Fibroblast of skin of scalp (primary cell): ENCODE results near the gene CFAP65. TPM values are rescaled to one million over a fixed set of nuclear protein-coding genes. Genes with fewer than 3 reads are reported as not detected.

Experiments
- DNase-seq: peaks from one replicate; pipeline ENCODE4 v3.0.0-alpha.2; 2013
- polyA plus RNA-seq, 2 experiments: library from polyadenylated mRNA; unstranded; fragments of 120-200 nt; gene quantifications; one replicate each; pipeline ENCODE4 v1.2.1, GENCODE V29; 2013; ENCODE audit not compliant: insufficient read length in 2 of 2

The CFAP65 gene
- polyA plus RNA-seq (2013, experiment 1 of 2; ENCODE audit: insufficient read length), result not detected
- polyA plus RNA-seq (2013, experiment 2 of 2; ENCODE audit: insufficient read length), result not detected

DNA sequence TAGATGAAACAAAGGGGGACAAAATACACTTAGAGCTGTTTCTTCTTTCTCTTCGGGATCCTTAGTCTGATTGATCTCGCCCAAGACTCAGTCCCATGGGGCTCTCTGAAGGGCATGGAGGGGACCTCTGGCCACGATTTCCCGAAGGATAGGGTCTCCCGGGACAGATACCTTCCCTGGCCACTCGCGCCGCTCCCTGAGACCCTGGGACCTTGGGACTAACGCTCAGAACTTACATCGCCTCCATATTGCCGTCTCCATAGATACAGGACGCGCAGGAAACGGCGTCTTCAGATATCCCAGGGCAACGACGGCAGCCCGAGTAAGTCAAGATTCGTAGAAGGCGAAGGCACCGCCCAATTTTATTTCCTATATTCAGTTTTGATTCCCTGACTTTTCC, at the start of gene CFAP65:
TSS of gene CFAP65 (minus strand) at position 265 of the 400 bp plus-strand sequence. CDS start 2,468 bp downstream, outside the sequence.
- DNase-seq, result peak; percentile 51

- no peak for DNase-seq
Observed at GRCh38 chr2:219090436-219091299, 49.4 kb upstream of the CFAP65 start.

DNA sequence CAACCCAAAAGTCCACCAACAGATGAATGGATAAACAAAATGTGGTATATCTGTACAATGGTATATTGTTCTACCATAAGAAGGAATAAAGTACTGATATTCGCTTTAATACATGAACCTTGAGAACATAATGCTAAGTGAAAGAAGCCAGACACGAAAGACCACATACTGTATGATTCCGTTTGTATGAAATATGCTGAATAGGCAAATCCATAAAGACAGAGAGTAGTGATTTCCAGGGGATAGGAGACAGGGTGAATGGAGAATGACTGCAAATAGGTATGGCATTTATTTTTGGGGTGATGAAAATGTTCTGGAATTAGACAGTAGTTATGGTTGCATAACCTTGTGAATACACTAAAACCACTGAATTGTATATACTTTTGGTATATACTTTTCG, 48.0 kb upstream of the CFAP65 start:
- no peak for DNase-seq

DNA sequence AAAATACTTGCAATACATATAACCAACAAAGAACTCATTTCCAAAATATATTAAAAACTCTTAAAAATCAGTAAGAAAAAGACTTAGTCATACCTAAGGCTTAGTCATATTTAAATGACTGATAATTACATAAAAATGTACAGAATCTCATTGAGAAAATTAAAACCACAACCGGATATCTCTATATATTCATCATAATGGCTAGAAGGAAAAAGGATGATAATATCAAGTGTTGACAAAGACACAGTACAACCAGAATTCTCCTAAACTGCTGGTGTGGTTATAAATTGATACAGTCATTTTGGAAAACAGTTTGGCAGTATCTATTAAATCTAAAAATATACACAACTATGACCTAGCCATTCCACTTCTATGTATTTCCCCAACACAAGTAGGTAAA, 46.5 kb upstream of the CFAP65 start:
- DNase-seq, result no peak

GRCh38 chr2:219087361-219087760, 46.0 kb upstream of the CFAP65 start:
- no peak for DNase-seq

DNA sequence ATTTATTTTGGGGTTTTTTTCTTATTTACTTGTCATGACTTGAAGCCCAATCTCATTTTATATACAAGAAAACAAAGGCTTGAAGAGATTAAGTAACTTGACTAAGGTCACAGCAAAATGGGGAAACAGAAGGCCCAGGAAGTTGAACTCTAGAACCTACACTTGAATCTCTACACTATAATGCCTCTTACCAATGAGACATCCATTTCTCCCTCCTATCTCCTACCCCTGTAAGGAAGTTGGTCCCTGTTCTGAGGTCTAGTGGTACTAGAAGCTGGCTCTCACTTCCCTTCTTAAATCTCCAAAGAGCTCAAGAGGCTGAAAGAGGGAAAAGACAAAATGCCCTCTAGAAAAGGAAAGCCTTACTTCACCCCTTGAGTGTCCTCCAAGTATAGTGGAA, 44.9 kb upstream of the CFAP65 start:
- DNase-seq, result no peak

DNA sequence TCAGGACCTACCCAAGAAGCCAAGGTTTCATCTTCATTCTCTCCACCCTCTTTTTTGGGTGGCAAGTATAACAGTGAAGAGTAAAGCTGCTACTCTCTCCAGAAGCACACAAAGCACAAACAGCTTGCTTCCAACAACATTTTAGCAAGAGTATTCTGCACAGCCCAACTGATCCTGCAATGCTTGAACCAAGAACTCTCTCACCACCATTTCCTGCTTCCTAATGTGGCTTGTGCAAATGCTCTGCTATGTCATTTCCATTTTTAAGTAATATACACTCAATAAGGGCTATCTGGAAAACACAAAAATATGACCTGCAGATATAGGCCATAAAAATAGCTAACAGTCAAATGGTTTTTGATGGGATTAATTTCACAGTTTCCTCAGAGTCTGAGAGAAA, 43.5 kb upstream of the CFAP65 start:
- DNase-seq, result no peak

DNA sequence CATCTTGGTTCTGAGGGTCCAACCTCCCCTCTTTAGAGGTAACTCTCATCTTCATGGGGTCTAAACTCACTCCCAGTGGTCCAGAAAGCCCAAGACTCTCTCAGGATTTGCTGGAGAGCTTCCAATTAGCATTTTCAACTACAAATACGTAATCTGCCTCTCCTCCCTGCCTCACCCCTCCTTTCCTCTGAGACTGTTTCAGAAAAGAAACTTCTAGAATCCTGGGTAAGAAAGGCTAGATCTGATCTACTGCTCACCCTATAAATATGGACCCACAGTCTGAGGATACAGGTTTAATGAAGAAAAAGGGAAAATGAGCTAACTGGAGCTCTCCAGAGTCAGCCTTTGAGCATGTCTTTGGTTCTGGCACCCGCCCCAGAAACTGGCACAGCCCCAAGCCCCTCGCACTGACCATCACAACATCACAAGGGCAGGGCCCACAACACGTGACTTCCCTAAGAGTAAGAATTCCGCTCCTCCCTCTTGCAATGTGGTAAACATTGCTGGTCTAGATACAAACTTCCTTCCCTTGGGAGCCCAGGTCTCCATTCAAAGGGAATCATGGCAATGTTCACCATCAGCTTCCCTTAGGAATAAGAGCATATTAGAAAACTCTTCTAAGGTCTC, 41.1 kb upstream of the CFAP65 start:
- DNase-seq, result no peak

- no peak for DNase-seq
Observed at GRCh38 chr2:219081701-219082331, 40.5 kb upstream of the CFAP65 start.

- DNase-seq, result no peak
Observed at GRCh38 chr2:219081096-219081495, 39.8 kb upstream of the CFAP65 start.

DNA sequence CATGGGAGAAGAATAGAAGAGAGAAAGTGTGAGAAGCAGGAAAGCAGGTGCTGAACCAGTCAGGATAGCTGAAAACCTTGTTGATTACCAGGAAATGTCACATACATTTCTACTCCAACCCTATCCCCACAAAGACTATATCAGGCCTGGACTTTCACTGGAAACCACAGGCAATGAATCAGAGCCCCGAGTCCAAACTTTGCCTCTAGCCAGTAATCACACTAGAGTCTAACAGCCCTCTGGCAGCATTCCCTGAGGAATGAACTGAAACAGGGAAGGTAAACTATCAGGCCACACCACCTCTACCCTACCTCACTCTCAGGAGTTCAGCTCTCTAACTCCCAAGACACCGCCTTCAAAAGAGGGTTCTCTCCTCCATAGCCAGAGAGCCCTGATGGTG, 38.1 kb upstream of the CFAP65 start:
- DNase-seq, result no peak

- no peak for DNase-seq
Observed at GRCh38 chr2:219078951-219079350, 37.6 kb upstream of the CFAP65 start.

- no peak for DNase-seq
Observed at GRCh38 chr2:219078126-219078525, 36.8 kb upstream of the CFAP65 start.

GRCh38 chr2:219076253-219076652, 34.9 kb upstream of the CFAP65 start:
- no peak for DNase-seq

- peak; percentile 52 for DNase-seq
Observed at GRCh38 chr2:219073413-219074129, 32.3 kb upstream of the CFAP65 start.

GRCh38 chr2:219072741-219073250, 31.5 kb upstream of the CFAP65 start:
- DNase-seq, result no peak

- DNase-seq, result no peak
Observed at GRCh38 chr2:219071131-219071816, 30.0 kb upstream of the CFAP65 start.

DNA sequence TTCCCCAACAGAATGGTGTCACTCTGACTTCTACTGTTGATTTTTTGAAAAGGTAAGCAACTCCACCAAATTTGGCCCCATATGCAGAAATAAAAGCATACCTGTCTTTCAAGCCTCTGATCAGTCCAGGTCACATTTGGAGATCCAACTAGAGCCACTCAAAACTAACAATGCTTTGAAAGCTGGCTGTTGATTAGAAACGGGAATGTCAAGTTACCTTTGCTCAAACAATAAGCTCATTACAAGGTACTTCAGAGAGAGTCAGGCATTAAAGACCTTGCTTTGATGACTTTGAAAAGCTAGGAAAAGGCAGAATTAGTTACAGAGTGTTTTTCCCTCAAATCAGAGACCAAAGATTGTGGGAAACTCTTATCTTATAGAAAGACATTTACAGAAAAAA, 24.2 kb upstream of the CFAP65 start:
- DNase-seq, result no peak

- no peak for DNase-seq
Observed at GRCh38 chr2:219062081-219062480, 20.8 kb upstream of the CFAP65 start.

DNA sequence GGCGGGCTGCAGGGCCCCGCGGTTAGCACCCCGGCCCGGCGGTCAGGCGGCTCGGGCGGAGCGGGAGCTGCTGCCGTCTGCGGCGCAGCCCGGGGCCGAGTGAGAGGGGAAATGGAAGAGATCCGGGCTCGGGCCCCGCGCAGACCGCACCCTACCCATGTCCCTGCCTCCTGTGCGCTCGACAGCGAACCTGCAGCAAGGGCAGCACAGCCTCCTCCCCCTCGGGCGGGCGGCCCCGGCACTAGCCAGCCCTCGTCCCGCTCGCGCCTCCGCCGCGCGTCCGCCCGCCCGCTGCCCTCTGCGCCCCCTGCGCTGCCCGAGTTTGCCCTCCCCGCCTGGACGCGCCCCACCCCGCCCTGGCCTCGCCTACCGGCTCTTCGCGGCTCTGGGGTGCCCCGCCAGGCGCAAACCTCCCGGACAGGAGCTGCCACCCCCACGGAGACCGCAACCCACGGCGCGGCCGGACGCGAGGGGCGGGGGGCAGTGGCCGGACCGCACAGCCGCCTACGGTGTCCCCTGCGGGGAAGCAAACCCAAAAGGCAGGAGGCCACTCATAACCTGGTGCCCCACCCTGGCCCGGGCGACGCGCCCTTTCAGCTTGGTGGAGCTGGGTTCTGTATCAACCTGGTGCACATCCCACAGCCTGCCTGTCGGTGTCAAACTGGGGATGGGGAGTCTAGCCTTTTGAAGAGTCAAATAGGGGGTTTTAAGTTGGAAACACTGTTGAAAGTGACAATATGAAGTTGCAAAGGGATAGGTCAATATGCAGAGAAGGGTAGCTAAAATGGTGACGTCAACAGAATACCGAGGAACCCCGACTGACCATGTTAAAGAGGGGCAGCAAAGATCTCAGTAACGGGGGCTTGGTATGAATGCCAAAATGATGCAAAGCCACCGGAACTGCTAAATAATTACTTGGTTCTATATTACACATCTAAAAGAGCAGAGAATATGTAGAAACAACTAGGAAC, 19.8 kb upstream of the CFAP65 start, which contains the start of gene IHH:
TSS of gene IHH (minus strand) at position 101 of the 971 bp plus-strand sequence. CDS start 454 bp downstream, outside the sequence.
- no peak for DNase-seq
